Lung microvascular endothelial cell (primary cell): Measurements from ENCODE around the gene OR2AK2. TPM values are rescaled to one million over a fixed set of nuclear protein-coding genes. Genes with fewer than 3 reads are reported as not detected.

Source experiments
- total RNA-seq: library from RNA; depleted of rRNA; stranded (reverse); fragments of >200 nt; gene quantifications from 2 replicates; pipeline ENCODE4 v1.2.1, GENCODE V29; 2014

Gene OR2AK2
- total RNA-seq, 1 donor from 2014 or later = not detected

Other genes with a start within 250 kb of the OR2AK2 start
- not detected in 2 replicates for gene OR6F1, start 248.6 kb upstream of the OR2AK2 start, total RNA-seq
- gene OR14K1, start 226.6 kb upstream of the OR2AK2 start, total RNA-seq = not detected in 2 replicates
- gene OR14A2, start 217.1 kb upstream of the OR2AK2 start, total RNA-seq = not detected in 2 replicates
- gene OR1C1, start 204.7 kb upstream of the OR2AK2 start, total RNA-seq = not detected in 2 replicates
- gene OR14A16, start 141.1 kb upstream of the OR2AK2 start, total RNA-seq = not detected in 2 replicates
- not detected in 2 replicates for gene OR11L1, start 123.3 kb upstream of the OR2AK2 start, total RNA-seq
- gene TRIM58, start 108.0 kb upstream of the OR2AK2 start, total RNA-seq = under 0.01 and 0.22 TPM in 2 replicates
- gene OR2W3, start 69.6 kb upstream of the OR2AK2 start, total RNA-seq = not detected in 2 replicates
- not detected in 2 replicates for gene OR2T8, start 45.0 kb upstream of the OR2AK2 start, total RNA-seq
- not detected in 2 replicates for gene OR2AJ1, start 40.3 kb upstream of the OR2AK2 start, total RNA-seq
- not detected in 2 replicates for gene OR2L8, start 16.4 kb upstream of the OR2AK2 start, total RNA-seq
- not detected in 2 replicates for gene OR2L5, start 48.4 kb downstream of the OR2AK2 start, total RNA-seq
- gene OR2L2, start 64.8 kb downstream of the OR2AK2 start, total RNA-seq = under 0.01 TPM in 1 of 2 replicates, not detected in the other
- gene OR2L3, start 81.6 kb downstream of the OR2AK2 start, total RNA-seq = not detected in 2 replicates
- not detected in 2 replicates for gene OR2L13, start 130.0 kb downstream of the OR2AK2 start, total RNA-seq
- gene OR2M5, start 179.9 kb downstream of the OR2AK2 start, total RNA-seq = not detected in 2 replicates
- gene OR2M2, start 209.6 kb downstream of the OR2AK2 start, total RNA-seq = not detected in 2 replicates
- not detected in 2 replicates for gene OR2M3, start 232.0 kb downstream of the OR2AK2 start, total RNA-seq